ENCODE results near the gene ZNF823. TPM values are rescaled to one million over a fixed set of nuclear protein-coding genes. Genes with fewer than 3 reads are reported as not detected.
"Not testable (repeated sequence)": the region's sequence is repeated elsewhere in the genome, so short reads cannot be mapped to it uniquely, and the experiment has no call there.

The ZNF823 gene
- total RNA-seq, 1 donor from 2014 or later, result 13.1 TPM

- DNase-seq (ENCODE audit: low read depth in 2 of 2), result no peak
Measured at GRCh38 chr19:11680689-11681302, 58.0 kb downstream of the ZNF823 start.

- no peak for DNase-seq (ENCODE audit: low read depth in 2 of 2)
Measured at GRCh38 chr19:11678504-11678903, 60.2 kb downstream of the ZNF823 start.

GRCh38 chr19:11676661-11677600 lies 61.8 kb downstream of the ZNF823 start:
- not testable (repeated sequence) for DNase-seq (ENCODE audit: low read depth in 2 of 2)

GRCh38 chr19:11675569-11675968 lies 63.2 kb downstream of the ZNF823 start:
- DNase-seq (ENCODE audit: low read depth in 2 of 2), result no peak

- no peak for DNase-seq (ENCODE audit: low read depth in 2 of 2)
Measured at GRCh38 chr19:11674067-11674492, 64.7 kb downstream of the ZNF823 start.

- DNase-seq (ENCODE audit: low read depth in 2 of 2), result peak; percentile 66 to 73
Measured at GRCh38 chr19:11673608-11674041, 65.1 kb downstream of the ZNF823 start.

Other genes starting within 250 kb of the ZNF823 start
- 5.2 and 7.5 TPM in 2 replicates for gene ZNF653, start 233.1 kb downstream of the ZNF823 start, total RNA-seq
- 21.4 and 23.8 TPM in 2 replicates for gene ECSIT, start 209.8 kb downstream of the ZNF823 start, total RNA-seq
- 0.20 and 0.22 TPM in 2 replicates for gene CNN1, start 200.1 kb downstream of the ZNF823 start, total RNA-seq
- gene ELOF1, start 179.7 kb downstream of the ZNF823 start, total RNA-seq, result 19.2 and 27.2 TPM in 2 replicates
- under 0.01 and 0.60 TPM in 2 replicates for gene ACP5, start 161.3 kb downstream of the ZNF823 start, total RNA-seq
- 16.8 and 24.0 TPM in 2 replicates for gene ZNF627, start 141.5 kb downstream of the ZNF823 start, total RNA-seq
- gene ZNF441, start 28.1 kb upstream of the ZNF823 start, total RNA-seq, result 6.5 and 13.9 TPM in 2 replicates
- gene ZNF491, start 59.6 kb upstream of the ZNF823 start, total RNA-seq, result 0.65 and 1.4 TPM in 2 replicates
- 4.8 and 9.5 TPM in 2 replicates for gene ZNF440, start 75.3 kb upstream of the ZNF823 start, total RNA-seq
- gene ZNF439, start 109.8 kb upstream of the ZNF823 start, total RNA-seq, result 0.22 and 2.8 TPM in 2 replicates
- 3.5 and 8.7 TPM in 2 replicates for gene ZNF69, start 148.8 kb upstream of the ZNF823 start, total RNA-seq
- 3.3 and 5.2 TPM in 2 replicates for gene ZNF700, start 186.2 kb upstream of the ZNF823 start, total RNA-seq
- 0.65 and 0.79 TPM in 2 replicates for gene ZNF763, start 226.1 kb upstream of the ZNF823 start, total RNA-seq